ENCODE measurements around the gene PRUNE2.

The PRUNE2 gene

DNA sequence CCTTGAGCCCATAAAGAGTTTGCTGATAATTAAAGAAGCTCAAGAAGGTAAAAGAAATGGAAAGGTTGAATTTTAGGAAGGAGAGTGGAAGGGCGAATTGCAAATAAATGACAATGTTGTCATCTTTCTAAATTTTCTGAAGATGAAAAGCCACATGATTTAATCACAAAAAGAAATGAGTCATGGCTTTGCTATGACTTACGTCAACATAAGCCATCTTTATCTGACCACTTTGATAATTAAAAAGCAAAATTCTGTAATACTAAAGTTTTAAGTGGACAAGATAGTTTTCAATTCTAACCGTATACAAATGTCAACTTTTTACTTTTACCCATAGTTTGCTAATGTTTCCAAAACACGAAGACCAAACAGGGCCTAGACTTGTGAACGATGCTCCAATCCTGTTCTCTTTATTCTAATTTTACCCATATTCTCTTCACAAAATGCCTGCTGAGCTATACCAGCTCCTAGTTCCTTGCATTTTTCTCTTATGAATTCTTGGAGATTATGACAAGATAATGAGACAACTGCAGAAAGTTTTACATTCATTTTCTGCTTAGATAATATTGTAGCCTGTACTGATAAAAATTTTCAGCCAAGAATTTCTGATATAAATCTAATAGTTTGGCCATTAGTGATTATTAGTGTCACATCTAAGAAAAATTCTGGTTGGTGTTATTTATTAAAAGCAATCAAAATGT lies 21.8 kb upstream of the PRUNE2 start:
- TF ChIP-seq, protein P1, sequence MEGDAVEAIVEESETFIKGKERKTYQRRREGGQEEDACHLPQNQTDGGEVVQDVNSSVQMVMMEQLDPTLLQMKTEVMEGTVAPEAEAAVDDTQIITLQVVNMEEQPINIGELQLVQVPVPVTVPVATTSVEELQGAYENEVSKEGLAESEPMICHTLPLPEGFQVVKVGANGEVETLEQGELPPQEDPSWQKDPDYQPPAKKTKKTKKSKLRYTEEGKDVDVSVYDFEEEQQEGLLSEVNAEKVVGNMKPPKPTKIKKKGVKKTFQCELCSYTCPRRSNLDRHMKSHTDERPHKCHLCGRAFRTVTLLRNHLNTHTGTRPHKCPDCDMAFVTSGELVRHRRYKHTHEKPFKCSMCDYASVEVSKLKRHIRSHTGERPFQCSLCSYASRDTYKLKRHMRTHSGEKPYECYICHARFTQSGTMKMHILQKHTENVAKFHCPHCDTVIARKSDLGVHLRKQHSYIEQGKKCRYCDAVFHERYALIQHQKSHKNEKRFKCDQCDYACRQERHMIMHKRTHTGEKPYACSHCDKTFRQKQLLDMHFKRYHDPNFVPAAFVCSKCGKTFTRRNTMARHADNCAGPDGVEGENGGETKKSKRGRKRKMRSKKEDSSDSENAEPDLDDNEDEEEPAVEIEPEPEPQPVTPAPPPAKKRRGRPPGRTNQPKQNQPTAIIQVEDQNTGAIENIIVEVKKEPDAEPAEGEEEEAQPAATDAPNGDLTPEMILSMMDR (IDR thresholded peaks at IDR 0.05; ENCODE audit: low read depth, low read length), result no peak
- no peak for DNase-seq (ENCODE audit: extremely low read depth, low read depth)

DNA sequence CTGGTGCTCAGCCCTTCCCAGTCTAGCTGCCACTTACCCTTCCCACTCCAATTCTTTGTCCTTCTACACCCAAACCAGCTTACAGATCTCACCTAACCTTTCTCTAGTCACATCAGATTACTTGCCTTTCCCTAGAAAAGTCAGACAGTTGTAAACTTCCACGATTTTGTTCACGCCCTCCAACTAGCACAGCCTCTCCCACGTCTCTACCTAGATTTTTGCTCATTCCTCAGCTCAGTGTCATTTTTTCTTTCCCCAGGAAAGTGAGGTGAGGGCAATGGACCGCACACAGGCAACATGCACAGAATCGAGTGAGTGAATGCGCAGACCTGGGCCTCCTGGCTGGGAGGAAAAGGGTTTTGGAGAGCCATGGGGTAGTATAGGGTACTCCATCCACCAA lies 20.9 kb upstream of the PRUNE2 start:
- TF ChIP-seq, protein P1 (IDR thresholded peaks at IDR 0.05; ENCODE audit: low read depth, low read length), result no peak
- no peak for DNase-seq (ENCODE audit: extremely low read depth, low read depth)

DNA sequence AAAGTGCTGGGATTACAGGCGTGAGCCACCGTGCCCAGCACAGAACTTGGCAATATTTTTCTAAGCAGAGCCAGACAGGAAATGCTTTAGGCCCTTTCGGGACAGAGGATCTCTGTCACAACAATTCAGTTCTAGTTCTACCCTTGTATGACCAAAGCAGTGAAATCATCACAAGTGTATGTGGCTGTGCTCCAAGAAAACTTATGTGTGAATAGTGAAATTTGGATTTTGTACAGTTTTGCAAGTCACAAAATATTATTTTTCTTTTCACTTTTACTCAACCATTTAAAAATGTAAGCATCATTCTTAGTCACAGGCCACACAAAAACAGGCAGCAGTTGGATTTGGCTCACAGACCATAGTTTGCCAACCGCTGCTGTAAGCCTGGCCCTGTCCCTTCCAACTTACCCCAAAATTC lies 20.4 kb upstream of the PRUNE2 start:
- DNase-seq (ENCODE audit: extremely low read depth, low read depth), result peak; percentile 24
- TF ChIP-seq, protein P1 (IDR thresholded peaks at IDR 0.05; ENCODE audit: low read depth, low read length), result no peak

DNA sequence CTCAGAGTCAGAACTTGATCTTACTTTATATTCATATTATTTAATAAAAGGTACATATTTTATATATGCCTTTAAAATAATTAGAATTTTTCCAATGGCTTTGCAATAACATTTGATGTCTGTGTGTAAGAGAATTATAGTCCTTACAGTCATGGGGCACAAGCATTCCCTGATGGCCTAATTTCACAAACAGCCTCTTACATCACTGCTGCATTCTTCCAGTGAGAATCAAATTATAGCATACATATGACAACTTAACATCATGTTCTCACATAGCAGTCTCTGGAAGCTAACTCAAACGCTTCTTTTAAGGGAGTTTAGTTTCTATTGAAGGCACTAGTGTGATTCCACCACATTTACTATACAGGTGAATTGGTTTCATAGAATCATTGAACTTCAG lies 15.3 kb upstream of the PRUNE2 start:
- no peak for DNase-seq (ENCODE audit: extremely low read depth, low read depth)
- TF ChIP-seq, protein P1 (IDR thresholded peaks at IDR 0.05; ENCODE audit: low read depth, low read length), result no peak

DNA sequence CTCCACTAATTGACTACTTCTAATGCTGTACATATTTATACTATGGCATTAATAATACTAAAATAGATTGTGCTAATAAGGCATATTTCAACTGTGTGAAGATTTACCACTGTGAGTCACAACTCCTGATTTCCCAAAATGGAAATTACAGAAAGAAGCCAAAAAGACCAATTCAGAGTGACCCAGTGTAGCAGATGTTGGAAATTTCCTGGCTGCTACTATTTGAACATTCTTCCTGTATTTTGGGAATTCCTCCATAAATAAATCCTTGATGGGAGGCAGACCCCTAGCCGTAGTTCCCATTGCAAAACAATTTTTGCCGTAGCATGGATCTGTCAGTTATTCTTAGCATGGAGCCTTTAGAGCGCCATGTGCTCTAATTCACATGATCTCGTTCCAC lies 11.4 kb upstream of the PRUNE2 start:
- no peak for DNase-seq (ENCODE audit: extremely low read depth, low read depth)

DNA sequence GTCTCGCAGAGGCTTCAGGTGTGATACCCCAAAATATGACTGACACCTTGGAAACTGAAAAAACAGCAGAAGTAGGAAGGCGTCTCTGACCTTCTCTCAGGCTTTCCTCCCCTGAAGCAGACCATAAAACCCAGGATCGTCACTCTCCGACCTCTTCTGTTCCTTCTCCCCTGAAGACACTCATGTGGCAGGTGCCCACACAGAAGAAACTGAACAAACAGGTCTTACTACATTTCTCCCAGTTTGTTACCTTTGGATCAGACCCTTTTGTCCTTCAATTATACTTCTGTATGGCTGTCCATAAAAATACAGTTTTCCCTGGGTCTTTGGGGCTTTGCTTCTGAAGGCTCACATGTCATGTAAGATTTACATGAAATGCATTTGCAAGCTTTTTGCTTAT lies 10.3 kb upstream of the PRUNE2 start:
- no peak for DNase-seq (ENCODE audit: extremely low read depth, low read depth)
- TF ChIP-seq, protein P1 (IDR thresholded peaks at IDR 0.05; ENCODE audit: low read depth, low read length), result no peak

More for the DNA sequence above, 11.4 kb upstream of the PRUNE2 start:
- TF ChIP-seq, protein P1 (IDR thresholded peaks at IDR 0.05; ENCODE audit: low read depth, low read length), result no peak

DNA sequence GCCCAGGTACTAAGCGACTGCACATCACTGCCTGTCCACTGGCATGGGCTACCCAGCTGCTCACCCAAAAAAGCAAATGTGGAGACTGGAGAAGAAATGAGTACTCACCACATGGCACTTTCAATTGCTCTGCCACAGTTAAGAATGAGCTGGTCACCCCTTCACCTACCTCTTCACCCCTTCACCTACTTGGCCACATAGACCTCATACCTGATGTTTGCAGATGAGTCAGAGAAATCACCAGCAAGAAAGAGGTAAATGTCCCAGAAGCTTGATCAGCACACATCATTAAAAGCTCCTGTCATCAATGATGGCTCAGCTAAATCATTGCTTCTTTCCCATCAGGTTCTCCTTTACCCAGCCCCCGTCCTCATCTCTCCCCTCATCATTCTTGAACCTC lies 7.6 kb upstream of the PRUNE2 start:
- TF ChIP-seq, protein P1 (IDR thresholded peaks at IDR 0.05; ENCODE audit: low read depth, low read length), result no peak
- DNase-seq (ENCODE audit: extremely low read depth, low read depth), result no peak

All from AG09319 (cell line).